ENCODE data around the gene RECQL5. TPM values are rescaled to one million over a fixed set of nuclear protein-coding genes. Genes with fewer than 3 reads are reported as not detected.

RECQL5 gene
- polyA plus RNA-seq, 1 donor (not counting 4 experiments of a cell fraction or from before 2014, with no cell fraction given), result 11.9 TPM

DNA sequence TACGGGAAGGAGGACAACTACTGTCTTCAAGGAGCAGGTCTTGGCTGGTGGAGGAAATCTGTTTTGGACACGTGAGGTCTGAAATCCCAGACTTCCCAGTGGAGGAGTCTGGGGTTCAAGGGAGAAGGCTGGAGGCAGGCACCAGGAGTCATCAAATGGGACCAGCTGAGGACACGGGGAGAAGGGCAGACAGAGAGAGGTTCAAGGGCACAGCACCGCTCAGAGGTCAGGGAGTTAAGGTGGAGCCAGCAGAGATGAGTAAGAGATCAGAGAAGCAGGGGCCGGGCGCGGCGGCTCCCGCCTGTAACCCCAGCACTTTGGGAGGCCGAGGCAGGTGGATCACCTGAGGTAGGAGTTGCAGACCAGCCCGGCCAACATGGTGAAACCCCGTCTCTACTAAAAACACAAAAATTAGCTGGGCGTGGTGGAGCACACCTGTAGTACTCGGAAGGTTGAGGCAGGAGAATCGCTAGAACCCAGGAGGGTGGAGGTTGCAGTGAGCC, 44.1 kb downstream of the RECQL5 start:
- DNase-seq (ENCODE audit: low read depth, low spot score), result no peak
- Histone ChIP-seq H4K20me1 (ENCODE audit: control insufficient read depth, extremely low read depth, insufficient read depth, low read length) (no peaks in the 10 kb centered on the region), H3K4me1 (ENCODE audit: control insufficient read depth, extremely low read depth, insufficient read depth, low read length) (no peaks in the 10 kb centered on the region), H2AFZ (ENCODE audit: control insufficient read depth, low read length) (no peak overlapping the region), H3K9ac (ENCODE audit: control insufficient read depth, extremely low read depth, insufficient read depth, low read length) (no peak overlapping the region), H3K4me3 (ENCODE audit: control insufficient read depth in 2 of 3, extremely low read depth in 1 of 3, insufficient read depth in 2 of 3, low read depth in 1 of 3, low read length in 3 of 3) (no peak overlapping the region), H3K9me3 (ENCODE audit: control insufficient read depth, low read depth, low read length) (no peaks in the 10 kb centered on the region), H3K79me2 (ENCODE audit: control insufficient read depth, insufficient read depth, low read length) (no peaks in the 10 kb centered on the region), H3K27ac (ENCODE audit: control insufficient read depth, insufficient read depth, low read length) (no peak overlapping the region), H3K36me3 (ENCODE audit: control insufficient read depth in 2 of 2, extremely low read depth in 1 of 2, insufficient read depth in 2 of 2, low read length in 2 of 2) (peaks cover 2 to 7% of the 10 kb centered on the region in 2 experiments), H3K27me3 (ENCODE audit: control insufficient read depth, extremely low read depth, insufficient read depth, low read length) (peaks cover 13% of the 10 kb centered on the region), H3K9me1 (ENCODE audit: control insufficient read depth, extremely low read depth, insufficient read depth, low read length) (no peaks in the 10 kb centered on the region), H3K4me2 (ENCODE audit: control insufficient read depth, extremely low read depth, insufficient read depth, low read depth, low read length) (no peak overlapping the region)
- TF ChIP-seq EZH2 (IDR thresholded peaks at IDR 0.05; ENCODE audit: low read length), result no peak
- no peak for TF ChIP-seq CTCF (optimal IDR thresholded peaks at IDR 0.05 in 1 of 3, IDR thresholded peaks at IDR 0.05 in 1 of 3, conservative IDR thresholded peaks at IDR 0.05 in 1 of 3; ENCODE audit: extremely low read depth in 1 of 3, insufficient read depth in 2 of 3, low read length in 3 of 3)
- dilution Hi-C loops (cut with MboI; ENCODE audit: extremely low pct_ligation_motif_present, low sequenced_read_pairs), result no loop called here
- FAIRE-seq, result no peak

GRCh38 chr17:75622076-75622475, 44.9 kb downstream of the RECQL5 start:
- TF ChIP-seq CTCF (optimal IDR thresholded peaks at IDR 0.05 in 1 of 3, IDR thresholded peaks at IDR 0.05 in 1 of 3, conservative IDR thresholded peaks at IDR 0.05 in 1 of 3; ENCODE audit: extremely low read depth in 1 of 3, insufficient read depth in 2 of 3, low read length in 3 of 3) (no peak), EZH2 (IDR thresholded peaks at IDR 0.05; ENCODE audit: low read length) (no peak)
- Histone ChIP-seq H3K9me3 (ENCODE audit: control insufficient read depth, low read depth, low read length) (no peaks in the 10 kb centered on the region), H3K27ac (ENCODE audit: control insufficient read depth, insufficient read depth, low read length) (no peak overlapping the region), H4K20me1 (ENCODE audit: control insufficient read depth, extremely low read depth, insufficient read depth, low read length) (no peaks in the 10 kb centered on the region), H3K9me1 (ENCODE audit: control insufficient read depth, extremely low read depth, insufficient read depth, low read length) (no peaks in the 10 kb centered on the region), H3K4me2 (ENCODE audit: control insufficient read depth, extremely low read depth, insufficient read depth, low read depth, low read length) (no peak overlapping the region), H2AFZ (ENCODE audit: control insufficient read depth, low read length) (no peak overlapping the region), H3K27me3 (ENCODE audit: control insufficient read depth, extremely low read depth, insufficient read depth, low read length) (peaks cover 13% of the 10 kb centered on the region), H3K4me3 (ENCODE audit: control insufficient read depth in 2 of 3, extremely low read depth in 1 of 3, insufficient read depth in 2 of 3, low read depth in 1 of 3, low read length in 3 of 3) (no peak overlapping the region), H3K79me2 (ENCODE audit: control insufficient read depth, insufficient read depth, low read length) (no peaks in the 10 kb centered on the region), H3K36me3 (ENCODE audit: control insufficient read depth in 2 of 2, extremely low read depth in 1 of 2, insufficient read depth in 2 of 2, low read length in 2 of 2) (peaks cover 2 to 3% of the 10 kb centered on the region in 2 experiments), H3K4me1 (ENCODE audit: control insufficient read depth, extremely low read depth, insufficient read depth, low read length) (no peaks in the 10 kb centered on the region), H3K9ac (ENCODE audit: control insufficient read depth, extremely low read depth, insufficient read depth, low read length) (no peak overlapping the region)
- DNase-seq (ENCODE audit: low read depth, low spot score) (no peak), FAIRE-seq (no peak)
- dilution Hi-C loops (cut with MboI; ENCODE audit: extremely low pct_ligation_motif_present, low sequenced_read_pairs), result no loop called here
